KMS-11 (cell line): ENCODE data around the gene ZRANB2.

ENCODE experiments used
- H2AFZ ChIP-seq: fragments of 200-600 bp; sonication (generic); 2 replicates; pipeline ENCODE4 v1.6.1; 2016; ENCODE audit warnings: antibody characterized with exemption, mixed run types, low read depth
- H3K27ac ChIP-seq: fragments of 200-600 bp; sonication (generic); 2 replicates; pipeline ENCODE4 v1.6.1; 2016; ENCODE audit warnings: mild to moderate bottlenecking, mixed run types
- H3K27me3 ChIP-seq: fragments of 200-600 bp; sonication (generic); 2 replicates; pipeline ENCODE4 v1.6.1; 2017; ENCODE audit warnings: mild to moderate bottlenecking, low read depth, mixed run types, moderate library complexity; ENCODE audit not compliant: insufficient read depth
- H3K36me3 ChIP-seq: fragments of 200-600 bp; sonication (generic); 2 replicates; pipeline ENCODE4 v1.6.1; 2017; ENCODE audit warnings: mild to moderate bottlenecking, mixed run types; ENCODE audit not compliant: insufficient read depth
- H3K4me1 ChIP-seq: fragments of 200-600 bp; sonication (generic); 2 replicates; pipeline ENCODE4 v1.6.1; 2016; ENCODE audit warnings: mild to moderate bottlenecking, low read depth, mixed run types; ENCODE audit not compliant: poor library complexity, severe bottlenecking
- H3K4me2 ChIP-seq: fragments of 200-600 bp; sonication (generic); 2 replicates; pipeline ENCODE4 v1.7.0; 2016; ENCODE audit warnings: mild to moderate bottlenecking, mixed run types
- H3K4me3 ChIP-seq: fragments of 200-600 bp; sonication (generic); IDR thresholded peaks from 2 replicates; pipeline ENCODE4 v1.6.1; 2017; ENCODE audit warnings: low read depth, low read length, mixed read lengths; ENCODE audit not compliant: insufficient read depth
- H3K79me2 ChIP-seq: fragments of 200-600 bp; sonication (generic); 2 replicates; pipeline ENCODE4 v1.6.1; 2016; ENCODE audit warnings: low read depth, mixed run types; ENCODE audit not compliant: insufficient read depth
- H3K9ac ChIP-seq: fragments of 200-600 bp; sonication (generic); 2 replicates; pipeline ENCODE4 v1.6.1; 2016; ENCODE audit warnings: mild to moderate bottlenecking, mixed run types
- H4K20me1 ChIP-seq: fragments of 200-600 bp; sonication (generic); 2 replicates; pipeline ENCODE4 v1.6.1; 2016; ENCODE audit warnings: mild to moderate bottlenecking, mixed run types; ENCODE audit not compliant: insufficient read depth
- CTCF ChIP-seq: fragments of 200-600 bp; sonication (generic); conservative IDR thresholded peaks from 2 replicates; pipeline ENCODE4 v1.6.1; 2017; ENCODE audit warnings: low read depth, mild to moderate bottlenecking, antibody characterized with exemption, low read length, moderate library complexity, mixed read lengths

ZRANB2 gene

GRCh38 chr1:71080230-71080738, 551 bp downstream of the ZRANB2 start:
- peaks cover 9% of the 10 kb centered on the region for H3K4me1 ChIP-seq
- no peak overlapping the region for H3K4me3 ChIP-seq
- TF ChIP-seq CTCF: no peak
- peak overlapping the region; percentile 50 for H3K4me2 ChIP-seq
- peak overlapping the region; percentile 67 for H3K27ac ChIP-seq
- no peaks in the 10 kb centered on the region for H3K27me3 ChIP-seq
- peaks cover 42% of the 10 kb centered on the region for H3K79me2 ChIP-seq
- peak overlapping the region; percentile 63; the same call in 1 of the 2 replicates for H2AFZ ChIP-seq
- H3K36me3 ChIP-seq: no peaks in the 10 kb centered on the region
- peak overlapping the region; percentile 86 for H3K9ac ChIP-seq
- H4K20me1 ChIP-seq: no peaks in the 10 kb centered on the region; the same call in 1 of the 2 replicates

- Histone ChIP-seq H3K36me3 (no peaks in the 10 kb centered on the region), H4K20me1 (no peaks in the 10 kb centered on the region; the same call in 1 of the 2 replicates)
Observed at GRCh38 chr1:71074681-71075080, 6.2 kb downstream of the ZRANB2 start.

GRCh38 chr1:71072273-71072672, 8.6 kb downstream of the ZRANB2 start:
- H4K20me1 ChIP-seq: no peaks in the 10 kb centered on the region
- H3K4me3 ChIP-seq: no peak overlapping the region
- H3K9ac ChIP-seq: no peak overlapping the region
- H3K27ac ChIP-seq: no peak overlapping the region
- no peaks in the 10 kb centered on the region for H3K36me3 ChIP-seq
- H3K27me3 ChIP-seq: no peaks in the 10 kb centered on the region
- H3K4me2 ChIP-seq: no peak overlapping the region
- no peak for TF ChIP-seq CTCF
- H3K4me1 ChIP-seq: no peaks in the 10 kb centered on the region
- H2AFZ ChIP-seq: no peak overlapping the region
- H3K79me2 ChIP-seq: peaks cover 8% of the 10 kb centered on the region; the same call in 1 of the 2 replicates

More at GRCh38 chr1:71074681-71075080, 6.2 kb downstream of the ZRANB2 start:
- no peak for TF ChIP-seq CTCF
- Histone ChIP-seq H3K9ac (no peak overlapping the region), H3K27ac (no peak overlapping the region), H2AFZ (no peak overlapping the region), H3K4me2 (no peak overlapping the region), H3K4me3 (no peak overlapping the region), H3K4me1 (peaks cover 9% of the 10 kb centered on the region), H3K79me2 (peaks cover 31% of the 10 kb centered on the region), H3K27me3 (no peaks in the 10 kb centered on the region)

- Histone ChIP-seq H3K79me2 (peaks cover 2% of the 10 kb centered on the region; the same call in 1 of the 2 replicates), H3K4me2 (no peak overlapping the region), H3K9ac (no peak overlapping the region), H3K27me3 (no peaks in the 10 kb centered on the region), H3K4me3 (no peak overlapping the region), H3K27ac (no peak overlapping the region), H4K20me1 (no peaks in the 10 kb centered on the region), H3K36me3 (no peaks in the 10 kb centered on the region), H2AFZ (no peak overlapping the region), H3K4me1 (no peaks in the 10 kb centered on the region)
- TF ChIP-seq CTCF: no peak
Observed at GRCh38 chr1:71071720-71072119, 9.1 kb downstream of the ZRANB2 start.
